ENCODE data around the gene MAP2K4.

- no peak for TF ChIP-seq CTCF (IDR thresholded peaks at IDR 0.05; ENCODE audit: low read depth, low read length, poor library complexity, severe bottlenecking)
- no peak for TF ChIP-seq EZH2phosphoT487 (IDR thresholded peaks at IDR 0.05; ENCODE audit: borderline replicate concordance, low read length)
These were observed 32.9 kb downstream of the MAP2K4 start for GRCh38 chr17:12053552-12053951.
